Uterus (tissue), 4 donors: Measurements from ENCODE around the gene SETD6. TPM values are rescaled to one million over a fixed set of nuclear protein-coding genes. Genes with fewer than 3 reads are reported as not detected.
"Not testable (repeated sequence)": the region's sequence is repeated elsewhere in the genome, so short reads cannot be mapped to it uniquely, and the experiment has no call there.

Experiments
- DNase-seq, 2 donors: peaks; one replicate each; pipeline ENCODE4 v3.0.0-alpha.2; 2019 to 2020
- H3K27ac ChIP-seq, 2 donors: fragments of 200-600 bp; sonication (generic); 1 replicate in 1 of 2; 2 replicates in 1 of 2; pipeline ENCODE4 v1.5.1; 2016 to 2018
- H3K27me3 ChIP-seq, 2 donors: fragments of 200-600 bp; sonication (generic); one replicate each; pipeline ENCODE4 v1.5.1; 2018 to 2019; ENCODE audit warnings: control low read depth in 1 of 2
- H3K36me3 ChIP-seq, 2 donors: fragments of 200-600 bp; sonication (generic); one replicate each; pipeline ENCODE4 v1.5.1; 2019; ENCODE audit warnings: control low read depth in 1 of 2
- H3K4me1 ChIP-seq, 2 donors: fragments of 200-600 bp; sonication (generic); one replicate each; pipeline ENCODE4 v1.5.1; 2018 to 2019; ENCODE audit warnings: control low read depth in 1 of 2
- H3K4me3 ChIP-seq, 2 donors: fragments of 200-600 bp; sonication (generic); 1 replicate in 1 of 2; 2 replicates in 1 of 2; pipeline ENCODE4 v1.5.1; 2018 to 2019; ENCODE audit warnings: mild to moderate bottlenecking in 1 of 2
- H3K9me3 ChIP-seq, 2 donors: fragments of 200-600 bp; sonication (generic); one replicate each; pipeline ENCODE4 v1.5.1; 2019; ENCODE audit warnings: control low read depth in 1 of 2
- CTCF ChIP-seq, 4 experiments: fragments of 200-600 bp in 2 of 4; fragments of 450-650 bp in 2 of 4; sonication (generic) in 2 of 4; IDR thresholded peaks; one replicate each; pipeline ENCODE4 v1.5.1; 2016 to 2019; ENCODE audit warnings: antibody characterized with exemption in 4 of 4, mild to moderate bottlenecking in 2 of 4, moderate library complexity in 1 of 4
- POLR2A ChIP-seq, 2 donors: fragments of 450-650 bp; IDR thresholded peaks; one replicate each; pipeline ENCODE4 v1.6.1; 2016; ENCODE audit warnings: antibody characterized with exemption in 2 of 2, mild to moderate bottlenecking in 1 of 2, moderate library complexity in 1 of 2
- intact Hi-C: fragments of 100-400 bp; cut with DNase I; formaldehyde crosslinking; loops from one replicate; pipeline ENCODE4 v1.15.1; 2023; ENCODE audit warnings: low total_unique reads
- small RNA-seq: library from RNA; depleted of rRNA; stranded (forward); fragments of <200 nt; gene quantifications from one replicate; pipeline ENCODE3, GENCODE V24; 2016
- total RNA-seq, 4 donors: library from RNA; depleted of rRNA in 3 of 4; stranded (reverse); fragments of >200 nt in 3 of 4; gene quantifications; one replicate each; pipeline versions ENCODE4 v1.1.0 to v1.2.4, GENCODE V29; 2014 to 2023
- donor health status: DM: yes; HTN: yes; CAD: no.

Gene SETD6
- total RNA-seq, 4 donors from 2014 or later, result 22.4 to 157 (median 43.0) TPM

GRCh38 chr16:58563235-58563634 is 47.9 kb downstream of the SETD6 start:
- intact Hi-C loops, result no loop called here
- Histone ChIP-seq H3K4me3 (no peak overlapping the region), H3K27me3 (no peaks in the 10 kb centered on the region), H3K9me3 (no peaks in the 10 kb centered on the region), H3K4me1 (no peaks in the 10 kb centered on the region), H3K36me3 (no peaks in the 10 kb centered on the region), H3K27ac (no peak overlapping the region)
- TF ChIP-seq POLR2A (IDR thresholded peaks at IDR 0.05) (no peak), CTCF (IDR thresholded peaks at IDR 0.05) (no peak)
- no peak for DNase-seq

GRCh38 chr16:58563775-58564174 is 48.5 kb downstream of the SETD6 start:
- no peaks in the 10 kb centered on the region for H3K36me3 ChIP-seq
- TF ChIP-seq POLR2A (IDR thresholded peaks at IDR 0.05) (no peak), CTCF (IDR thresholded peaks at IDR 0.05) (no peak)
- no peak overlapping the region for H3K4me3 ChIP-seq
- no peaks in the 10 kb centered on the region for H3K4me1 ChIP-seq
- no peaks in the 10 kb centered on the region for H3K9me3 ChIP-seq
- no peak for DNase-seq
- intact Hi-C loops, result no loop called here
- no peaks in the 10 kb centered on the region for H3K27me3 ChIP-seq
- H3K27ac ChIP-seq, result no peak overlapping the region

GRCh38 chr16:58565697-58566096 is 50.4 kb downstream of the SETD6 start:
- intact Hi-C loops, H3K27ac ChIP-seq, DNase-seq, H3K36me3 ChIP-seq, H3K9me3 ChIP-seq, H3K4me3 ChIP-seq, H3K27me3 ChIP-seq, H3K4me1 ChIP-seq: not testable (repeated sequence)

Small RNAs within 50 kb of the gene (small RNA-seq; reads per million reads assigned to genes)
- gene RNU6-103P (not detected), gene SNORA46 (106 reads per million, percentile 94 among the genes with 10 or more reads in this experiment), gene SNORA50A (not detected)

Other genes starting within 250 kb of the SETD6 start
- gene PRSS54, start 220.5 kb upstream of the SETD6 start, total RNA-seq, result not detected
- 1 to 10 TPM in 3 of 4 donors, under 1 TPM in 1; 0.77 to 5.9 (median 5.0) TPM for gene GINS3, start 123.0 kb upstream of the SETD6 start, total RNA-seq
- 10 to 100 TPM; 16.0 to 89.4 (median 56.1) TPM for gene NDRG4, start 15.4 kb upstream of the SETD6 start, total RNA-seq
- 100 to 1,000 TPM in 3 of 4 donors, 10 to 100 TPM in 1; 69.4 to 173 (median 151) TPM for gene CNOT1, start 114.3 kb downstream of the SETD6 start, total RNA-seq
- gene SLC38A7, start 169.3 kb downstream of the SETD6 start, total RNA-seq, result 10 to 100 TPM in 2 of 4 donors, 1 to 10 TPM in 2; 6.2 to 15.5 (median 10.2) TPM
- 10 to 100 TPM; 12.6 to 54.9 (median 43.7) TPM for gene GOT2, start 218.8 kb downstream of the SETD6 start, total RNA-seq